ENCODE data around the gene WWOX. TPM values are rescaled to one million over a fixed set of nuclear protein-coding genes. Genes with fewer than 3 reads are reported as not detected.

The WWOX gene
- total and polyA plus RNA-seq, 2 of the 8 experiments (the other 6 are each of a cell fraction or from before 2014, with no cell fraction given), result 5.4 to 16.7 TPM

DNA sequence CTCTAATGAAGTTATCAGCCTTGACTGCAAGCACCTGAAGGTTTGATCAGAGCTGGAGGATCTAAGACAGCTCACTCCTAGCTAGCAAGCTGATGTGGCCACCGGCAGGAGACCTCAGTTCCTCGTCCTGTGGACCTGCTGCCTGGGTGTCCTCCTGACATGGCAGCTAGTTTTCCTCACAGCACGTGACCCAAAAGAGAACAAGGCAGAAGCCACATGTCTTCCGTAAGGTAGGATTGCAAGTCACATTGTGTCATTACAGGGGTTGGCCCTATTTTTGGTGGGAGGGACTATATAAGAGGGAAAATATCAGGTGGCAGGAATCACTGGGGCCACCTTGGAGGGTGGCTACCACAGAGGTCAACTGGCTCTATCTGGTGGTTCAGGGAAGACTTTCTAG lies 18.1 kb upstream of the WWOX start:
- Histone ChIP-seq H3K79me1 (ENCODE audit: low read depth, low read length) (no peaks in the 10 kb centered on the region), H3K23ac (ENCODE audit: insufficient read length) (no peak overlapping the region), H3K9me3 (ENCODE audit: insufficient read depth in 2 of 2, low read depth in 1 of 2, low read length in 1 of 2) (no peaks in the 10 kb centered on the region), H3K4ac (replicated peaks; ENCODE audit: insufficient read length, low read depth, low read length) (no peak overlapping the region), H2BK5ac (ENCODE audit: low read depth, low read length) (no peak overlapping the region), H4K91ac (replicated peaks; ENCODE audit: insufficient read length, low read length) (no peak overlapping the region), H3K56ac (replicated peaks; ENCODE audit: insufficient read length, low read depth, low read length) (no peak overlapping the region), H3K14ac (ENCODE audit: insufficient read length) (no peak overlapping the region), H2BK12ac (ENCODE audit: low read depth, low read length) (no peak overlapping the region), H3K4me1 (replicated peaks in 1 of 4; ENCODE audit: control insufficient read depth in 3 of 4, insufficient read depth in 4 of 4, low read length in 3 of 4) (no peaks in the 10 kb centered on the region), H3K36me3 (ENCODE audit: control insufficient read depth in 2 of 4, insufficient read depth in 4 of 4, low read length in 3 of 4) (no peaks in the 10 kb centered on the region), H3K4me2 (ENCODE audit: insufficient read depth in 1 of 2, low read depth in 2 of 2, low read length in 2 of 2) (no peak overlapping the region), H3K79me2 (ENCODE audit: control insufficient read depth in 1 of 2, insufficient read depth in 2 of 2, low read length in 2 of 2) (no peaks in the 10 kb centered on the region), H4K20me1 (replicated peaks in 1 of 2; ENCODE audit: control insufficient read depth in 1 of 2, insufficient read depth in 2 of 2, low read length in 2 of 2) (no peaks in the 10 kb centered on the region), H2AFZ (ENCODE audit: low read length) (no peak overlapping the region), H3K18ac (ENCODE audit: extremely low read depth, low read length) (no peak overlapping the region), H2BK15ac (ENCODE audit: low read length) (no peak overlapping the region), H4K5ac (ENCODE audit: insufficient read length, low read depth, low read length) (no peak overlapping the region), H3K4me3 (ENCODE audit: extremely low read depth in 1 of 4, insufficient read depth in 2 of 4, low read depth in 3 of 4, low read length in 4 of 4) (no peak overlapping the region), H2AK5ac (ENCODE audit: low read depth, low read length) (no peak overlapping the region), H2BK20ac (ENCODE audit: low read length) (no peak overlapping the region), H3K27ac (ENCODE audit: low read depth, low read length) (no peak overlapping the region), H2BK120ac (replicated peaks; ENCODE audit: low read depth, low read length) (no peak overlapping the region), H3K27me3 (replicated peaks in 1 of 4; ENCODE audit: control insufficient read depth in 3 of 4, extremely low read depth in 1 of 4, insufficient read depth in 3 of 4, low read length in 3 of 4) (peaks cover 8 to 51% (median 32%) of the 10 kb centered on the region in 4 experiments), H3K9ac (replicated peaks in 1 of 4; ENCODE audit: extremely low read depth in 1 of 4, low read depth in 3 of 4, low read length in 3 of 4) (no peak overlapping the region), H3K23me2 (ENCODE audit: low read depth, low read length) (no peaks in the 10 kb centered on the region), H4K8ac (ENCODE audit: extremely low read depth, insufficient read depth, low read length) (no peak overlapping the region)
- 96% methylated on average over 4 of the region's 4 CpGs; no CpG with 5 or more reads in 1 of the 2 experiments for WGBS, 2 experiments (ENCODE audit: extremely low coverage in 1 of 2, insufficient coverage in 1 of 2, insufficient read length in 1 of 2, insufficient replicate concordance in 2 of 2, low coverage in 1 of 2, low lambda C conversion rate in 2 of 2, missing lambda C conversion rate in 1 of 2)
- ChIA-PET CTCF (ENCODE audit: partially characterized antibody) (no interaction called here), POLR2A (ENCODE audit: partially characterized antibody) (no interaction called here)
- FAIRE-seq, result no peak
- DNase-seq (ENCODE audit: low read depth in 1 of 2, low spot score in 2 of 2), result no peak
- TF ChIP-seq SP1 (IDR thresholded peaks at IDR 0.05; ENCODE audit: low read depth, low read length), result no peak
- TF ChIP-seq SIN3A (conservative IDR thresholded peaks at IDR 0.05 in 1 of 2, IDR thresholded peaks at IDR 0.05 in 1 of 2; ENCODE audit: low read depth in 1 of 2, low read length in 2 of 2), result no peak
- no peak for TF ChIP-seq EZH2 (IDR thresholded peaks at IDR 0.05; ENCODE audit: low read depth, low read length, severe bottlenecking)
- TF ChIP-seq, protein P1, sequence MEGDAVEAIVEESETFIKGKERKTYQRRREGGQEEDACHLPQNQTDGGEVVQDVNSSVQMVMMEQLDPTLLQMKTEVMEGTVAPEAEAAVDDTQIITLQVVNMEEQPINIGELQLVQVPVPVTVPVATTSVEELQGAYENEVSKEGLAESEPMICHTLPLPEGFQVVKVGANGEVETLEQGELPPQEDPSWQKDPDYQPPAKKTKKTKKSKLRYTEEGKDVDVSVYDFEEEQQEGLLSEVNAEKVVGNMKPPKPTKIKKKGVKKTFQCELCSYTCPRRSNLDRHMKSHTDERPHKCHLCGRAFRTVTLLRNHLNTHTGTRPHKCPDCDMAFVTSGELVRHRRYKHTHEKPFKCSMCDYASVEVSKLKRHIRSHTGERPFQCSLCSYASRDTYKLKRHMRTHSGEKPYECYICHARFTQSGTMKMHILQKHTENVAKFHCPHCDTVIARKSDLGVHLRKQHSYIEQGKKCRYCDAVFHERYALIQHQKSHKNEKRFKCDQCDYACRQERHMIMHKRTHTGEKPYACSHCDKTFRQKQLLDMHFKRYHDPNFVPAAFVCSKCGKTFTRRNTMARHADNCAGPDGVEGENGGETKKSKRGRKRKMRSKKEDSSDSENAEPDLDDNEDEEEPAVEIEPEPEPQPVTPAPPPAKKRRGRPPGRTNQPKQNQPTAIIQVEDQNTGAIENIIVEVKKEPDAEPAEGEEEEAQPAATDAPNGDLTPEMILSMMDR (IDR thresholded peaks at IDR 0.05; ENCODE audit: control extremely low read depth in 1 of 3, insufficient read depth in 1 of 3, low read depth in 1 of 3, low read length in 3 of 3), result no peak
- TF ChIP-seq PHF8 (conservative IDR thresholded peaks at IDR 0.05; ENCODE audit: low read depth, low read length), result no peak
- TF ChIP-seq TBP (IDR thresholded peaks at IDR 0.05; ENCODE audit: low read depth, low read length), result no peak
- TF ChIP-seq, protein P2, sequence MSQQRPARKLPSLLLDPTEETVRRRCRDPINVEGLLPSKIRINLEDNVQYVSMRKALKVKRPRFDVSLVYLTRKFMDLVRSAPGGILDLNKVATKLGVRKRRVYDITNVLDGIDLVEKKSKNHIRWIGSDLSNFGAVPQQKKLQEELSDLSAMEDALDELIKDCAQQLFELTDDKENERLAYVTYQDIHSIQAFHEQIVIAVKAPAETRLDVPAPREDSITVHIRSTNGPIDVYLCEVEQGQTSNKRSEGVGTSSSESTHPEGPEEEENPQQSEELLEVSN (IDR thresholded peaks at IDR 0.05), result no peak
- TF ChIP-seq ZNF274 (IDR thresholded peaks at IDR 0.05; ENCODE audit: borderline replicate concordance, extremely low read depth, low read length), result no peak
- no peak for TF ChIP-seq EGR1 (IDR thresholded peaks at IDR 0.05; ENCODE audit: borderline replicate concordance, low read depth, low read length)
- TF ChIP-seq CREB1 (IDR thresholded peaks at IDR 0.05), result no peak
- TF ChIP-seq FOSL1 (IDR thresholded peaks at IDR 0.05; ENCODE audit: insufficient read depth, low read depth, low read length), result no peak
- no peak for TF ChIP-seq SIRT6 (IDR thresholded peaks at IDR 0.05; ENCODE audit: low read length)

Measured in H1 (cell line).